ENCODE measurements around the gene YES1.

DNA sequence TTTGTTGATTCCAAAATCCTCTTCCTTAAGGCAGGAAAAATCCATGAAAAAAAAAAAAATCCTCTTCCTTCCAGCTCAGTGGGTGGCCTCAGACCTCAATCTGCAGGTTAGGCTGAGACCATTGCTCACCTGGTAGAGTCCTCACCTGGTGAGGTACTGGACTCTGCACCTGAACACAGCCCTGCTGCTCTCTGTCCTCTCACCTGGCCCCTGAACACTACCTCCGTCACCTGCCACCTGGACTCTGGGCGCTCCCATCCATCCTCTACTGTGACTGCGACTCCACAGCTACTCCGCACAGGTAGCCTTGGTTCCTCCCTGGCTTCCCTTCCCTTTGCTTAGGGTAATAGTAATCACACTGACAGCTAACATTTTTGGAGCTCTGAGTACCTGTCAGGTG is 132.5 kb downstream of the YES1 start:
- TF ChIP-seq POLR2A (IDR thresholded peaks at IDR 0.05): no peak
- no peak for TF ChIP-seq CTCF (IDR thresholded peaks at IDR 0.05)

Data from Peyer's patch (tissue), 4 donors.